GF-D8 (cell line): ENCODE data around the gene PRKCA.

ENCODE experiments used
- DNase-seq: peaks from one replicate; lab custom pipeline; 2025; lab: John Stamatoyannopoulos, UW

The PRKCA gene

DNA sequence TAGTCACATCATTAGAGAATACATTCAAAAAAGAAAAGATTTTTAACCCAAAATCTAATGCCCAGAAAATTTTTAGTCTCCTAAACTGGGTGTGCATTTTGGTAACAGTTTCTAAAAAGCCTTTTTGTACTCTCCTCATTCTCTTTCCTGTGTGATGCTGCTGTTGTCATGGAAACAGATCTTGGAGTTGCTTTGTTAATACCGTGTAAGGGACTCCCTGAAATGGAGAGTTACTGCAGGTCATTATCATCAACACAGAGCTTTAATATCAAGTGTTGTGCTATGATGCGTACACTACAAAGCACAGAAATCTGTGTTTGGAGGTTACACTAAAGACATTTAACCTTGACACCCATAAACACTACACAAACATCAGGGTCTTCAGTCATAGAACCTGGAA, 216.3 kb downstream of the PRKCA start:
- no peak for DNase-seq

GRCh38 chr17:66519154-66519553, 216.7 kb downstream of the PRKCA start:
- DNase-seq, result no peak

- DNase-seq, result no peak
These were observed 218.6 kb downstream of the PRKCA start for GRCh38 chr17:66520999-66521398.

DNA sequence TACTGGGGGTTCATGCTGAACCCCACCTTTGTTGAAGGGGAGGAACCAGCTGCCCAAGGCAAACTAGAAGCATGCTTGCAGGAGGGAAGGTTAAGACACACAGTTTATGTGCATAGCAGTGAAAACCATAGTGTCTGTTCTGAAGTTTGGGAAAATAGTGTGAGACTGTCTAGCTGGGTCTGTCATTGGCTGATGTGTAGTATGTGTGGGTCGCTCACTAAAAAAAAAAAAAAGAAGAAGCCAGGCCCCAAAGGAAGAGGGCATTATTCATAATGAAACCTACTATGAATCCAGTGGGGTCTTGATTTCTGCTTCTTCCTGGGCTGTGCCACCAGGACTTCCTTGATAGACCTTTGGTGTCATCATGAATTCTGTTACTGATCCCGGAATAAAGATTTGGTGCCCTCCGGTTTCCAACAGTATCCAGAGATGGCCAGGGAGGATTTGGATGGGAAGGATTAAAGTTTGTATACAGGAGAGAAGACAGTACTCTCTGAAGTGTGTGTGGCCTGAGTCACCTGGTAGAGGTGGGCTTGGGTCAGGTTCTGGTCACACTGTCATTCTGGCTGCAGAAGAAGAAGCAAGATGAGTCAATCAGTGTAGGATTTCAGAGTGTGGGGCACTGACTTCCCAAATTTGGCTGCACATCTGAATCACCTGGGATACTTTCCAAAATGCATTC, 220.3 kb downstream of the PRKCA start:
- no peak for DNase-seq

DNA sequence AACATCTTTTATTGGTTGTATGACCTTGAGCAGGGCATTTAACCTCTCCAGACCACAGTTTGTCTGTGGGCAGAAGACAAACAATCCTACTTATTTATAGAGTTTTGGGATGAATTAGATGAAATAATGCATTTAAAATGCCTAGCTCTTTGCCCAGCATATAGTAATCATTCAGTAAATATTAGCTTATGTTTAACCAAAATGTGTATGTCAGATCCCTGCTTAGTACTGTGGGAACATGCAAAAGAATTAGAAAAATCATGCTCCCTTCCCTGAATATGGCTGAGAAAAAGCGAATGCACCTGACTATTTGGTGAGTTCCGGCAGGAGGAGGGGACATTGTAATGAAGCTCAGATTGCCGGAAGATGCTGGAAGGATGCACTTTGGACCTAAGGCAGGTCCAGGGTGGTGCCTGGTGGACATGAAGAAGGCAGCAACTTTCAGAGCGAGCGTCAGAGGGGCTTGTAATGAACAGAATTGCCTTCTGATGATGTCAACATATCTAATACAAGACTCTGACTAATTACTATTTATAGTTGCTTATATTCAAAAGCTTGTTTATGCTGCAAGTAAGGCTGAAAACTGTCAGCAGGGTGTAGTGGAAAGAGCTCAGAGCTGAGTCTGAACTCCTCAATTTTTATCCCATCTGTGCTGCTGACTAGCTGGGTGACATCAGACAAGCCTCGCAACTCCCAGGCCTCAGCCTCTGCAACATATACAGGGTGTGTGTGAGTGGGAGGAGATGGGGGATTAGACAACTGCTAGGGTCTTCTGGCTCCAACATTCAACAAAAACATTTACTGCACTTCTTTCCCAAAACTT, 221.2 kb downstream of the PRKCA start:
- no peak for DNase-seq

- no peak for DNase-seq
These were observed 222.5 kb downstream of the PRKCA start for GRCh38 chr17:66524877-66525276.

DNA sequence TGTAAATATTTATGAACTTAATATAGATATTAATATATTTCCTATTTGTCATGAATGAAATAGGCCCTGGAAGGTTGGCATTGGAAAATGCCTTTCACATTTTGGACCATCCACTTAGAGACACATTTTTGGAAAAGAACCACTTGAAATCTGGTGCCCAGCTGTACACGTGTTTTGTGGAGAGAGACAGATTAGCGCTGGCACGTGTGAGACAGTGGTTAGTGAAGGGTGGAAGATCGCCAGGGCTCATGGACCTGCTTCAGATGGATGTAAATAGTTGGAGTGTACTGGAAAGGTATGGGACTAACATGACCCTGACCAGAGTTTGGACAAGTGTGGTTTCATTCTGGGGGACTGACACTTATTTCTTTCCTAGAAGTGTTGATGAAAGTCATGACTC, 222.9 kb downstream of the PRKCA start:
- DNase-seq, result no peak

DNA sequence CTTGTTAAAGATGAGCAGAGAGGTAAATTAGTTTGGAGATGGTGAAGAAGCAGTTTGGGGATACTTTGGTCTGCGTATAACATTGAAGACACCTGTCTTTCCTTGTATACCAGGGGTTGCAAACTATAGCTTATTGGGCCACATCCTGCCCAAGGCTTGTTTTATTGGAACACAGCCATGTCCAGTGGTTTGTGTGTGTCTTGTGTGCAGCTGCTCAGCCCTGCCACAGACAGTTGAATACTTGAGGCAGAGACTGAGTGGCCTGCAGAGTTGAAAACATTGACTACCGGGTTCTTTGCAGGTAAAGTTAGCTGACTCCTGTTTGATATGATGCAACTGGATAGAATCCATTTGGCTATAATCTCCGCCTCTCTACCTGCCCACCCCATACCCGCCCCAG, 224.4 kb downstream of the PRKCA start:
- DNase-seq, result peak; percentile 52

- DNase-seq, result no peak
These were observed 224.9 kb downstream of the PRKCA start for GRCh38 chr17:66527335-66527734.

DNA sequence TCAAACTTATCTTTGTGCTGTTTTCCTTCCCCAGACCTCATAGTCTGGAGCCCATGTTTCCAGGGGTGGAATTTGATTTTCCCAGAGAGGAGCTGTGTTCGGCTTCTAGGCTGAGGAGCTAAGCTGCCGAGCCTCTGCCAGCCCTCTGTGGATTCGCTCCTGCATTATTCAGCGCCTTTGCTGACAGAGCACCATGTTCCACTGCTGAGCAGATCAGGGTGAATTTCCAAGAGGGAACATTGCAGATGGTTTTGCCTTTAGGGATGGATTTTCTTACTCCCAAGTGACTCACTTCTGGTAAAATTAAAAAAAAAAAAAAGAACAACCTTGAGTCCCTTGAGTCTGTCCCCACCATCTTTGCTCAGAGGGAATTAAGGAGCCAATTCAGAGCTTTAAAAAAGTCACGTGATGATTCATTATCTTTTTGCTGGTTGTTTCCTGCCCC, 229.5 kb downstream of the PRKCA start:
- DNase-seq, result no peak

GRCh38 chr17:66533572-66533971, 231.2 kb downstream of the PRKCA start:
- DNase-seq, result no peak

DNA sequence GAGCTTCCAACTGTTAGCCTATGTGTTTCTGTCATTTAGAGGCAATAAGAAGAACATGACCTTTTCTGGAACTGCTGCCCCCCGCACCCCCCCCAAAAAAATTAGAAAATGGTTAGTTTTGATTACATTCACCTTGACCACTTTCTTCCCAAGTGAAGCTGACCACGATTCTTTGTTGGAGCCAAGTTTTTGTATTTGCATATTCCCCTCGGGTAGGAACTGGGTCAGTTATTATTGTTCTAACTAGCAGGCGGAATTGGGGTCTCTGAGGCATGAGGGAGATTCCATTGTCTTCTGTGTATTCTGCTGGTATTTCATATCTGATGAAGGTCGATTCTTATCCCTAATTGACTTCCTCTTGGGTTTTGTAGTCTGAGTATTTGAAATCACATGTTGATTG, 231.6 kb downstream of the PRKCA start:
- DNase-seq, result no peak

DNA sequence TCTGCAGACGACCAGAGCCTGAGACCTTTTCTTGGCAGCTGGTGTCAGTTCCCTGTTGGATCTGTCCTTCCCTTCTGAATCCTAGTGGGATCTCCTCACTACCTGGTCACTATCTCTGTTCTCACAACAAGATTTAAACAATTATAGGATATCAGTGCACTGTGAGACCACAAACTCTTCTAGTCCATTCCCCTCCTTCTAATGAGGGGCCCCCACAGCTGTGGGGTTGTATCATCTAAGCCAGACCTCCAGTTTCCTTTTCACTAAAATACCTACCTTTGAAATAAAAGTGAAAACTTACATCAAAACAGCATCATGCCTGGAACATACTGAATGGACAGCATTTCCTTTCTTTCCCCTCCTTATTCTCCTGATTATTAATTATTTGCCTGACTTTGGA, 233.2 kb downstream of the PRKCA start:
- no peak for DNase-seq

DNA sequence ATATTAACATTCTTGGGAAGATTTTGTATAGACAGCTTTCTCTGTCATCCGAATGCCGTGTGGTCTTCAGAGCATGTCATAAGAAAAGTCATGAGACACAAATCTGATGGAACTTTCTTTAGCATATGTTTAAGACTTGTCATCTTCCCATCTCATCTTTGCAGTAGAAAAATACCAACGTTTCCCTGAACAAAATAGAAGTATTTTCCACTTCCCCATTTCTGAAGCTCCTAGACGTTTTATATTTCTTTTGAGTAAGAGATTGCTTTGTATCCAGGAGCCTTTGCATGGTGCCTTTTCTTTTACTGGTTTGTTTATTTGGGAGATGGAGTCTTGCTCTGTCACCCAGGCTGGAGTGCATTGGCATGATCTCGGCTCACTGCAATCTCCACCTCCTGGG, 235.1 kb downstream of the PRKCA start:
- no peak for DNase-seq

- DNase-seq, result no peak
These were observed 236.4 kb downstream of the PRKCA start for GRCh38 chr17:66538776-66539175.

DNA sequence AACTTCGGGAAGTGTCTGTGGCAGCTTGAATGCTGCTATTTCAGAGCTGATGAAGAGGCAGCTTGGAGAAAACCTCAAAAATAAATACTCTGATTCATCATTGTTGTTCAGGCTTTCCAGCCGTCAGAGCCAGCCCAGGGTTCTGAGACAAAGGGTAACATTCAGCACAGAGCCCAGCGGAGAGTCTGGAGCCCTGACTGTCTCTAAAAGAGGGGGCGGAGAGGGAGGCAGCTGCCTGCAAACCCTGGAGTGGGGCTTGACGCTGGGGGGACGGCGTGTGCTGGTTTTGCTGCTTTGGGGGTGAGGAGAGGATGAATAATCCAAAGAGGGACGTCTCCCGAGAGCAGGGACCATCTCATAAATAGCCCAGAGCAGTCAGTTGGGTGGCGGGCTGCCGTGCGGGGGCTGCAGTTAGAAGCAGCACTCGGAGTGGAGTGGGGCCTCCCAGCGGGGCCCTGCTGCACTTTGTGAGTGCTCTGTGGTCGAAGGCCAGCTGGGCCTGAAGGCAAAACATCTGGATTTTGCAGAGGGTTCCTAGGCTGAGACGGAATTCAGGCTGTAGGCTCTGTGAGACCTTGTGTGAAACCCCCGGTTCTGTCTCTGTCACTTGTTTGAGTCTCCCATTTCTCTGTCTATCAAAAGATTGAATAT, 237.8 kb downstream of the PRKCA start:
- no peak for DNase-seq

- DNase-seq, result peak; percentile 70
These were observed 239.2 kb downstream of the PRKCA start for GRCh38 chr17:66541461-66542128.

GRCh38 chr17:66542129-66542966, 239.9 kb downstream of the PRKCA start:
- peak; percentile 84 for DNase-seq

GRCh38 chr17:66542967-66543520, 240.6 kb downstream of the PRKCA start:
- DNase-seq, result no peak

GRCh38 chr17:66543526-66543925, 241.1 kb downstream of the PRKCA start:
- no peak for DNase-seq

DNA sequence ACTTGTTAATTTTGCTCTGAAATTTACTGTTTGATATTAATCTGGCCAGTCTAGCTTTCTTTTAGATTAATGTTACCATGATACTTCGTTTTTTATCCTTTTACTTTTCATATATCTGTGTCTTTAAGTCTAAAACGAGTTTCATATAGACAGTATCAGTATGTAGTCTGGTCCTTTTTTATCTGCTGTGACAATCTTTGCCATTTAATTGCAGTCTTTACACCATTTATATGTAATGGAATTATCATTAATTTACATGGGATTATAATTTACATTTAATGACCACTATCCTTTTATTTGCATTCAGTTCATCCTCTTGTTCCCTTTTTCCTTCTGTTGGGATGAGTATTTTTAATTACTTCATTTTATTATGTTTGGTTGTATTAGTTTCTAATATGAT, 243.5 kb downstream of the PRKCA start:
- DNase-seq, result no peak
